ENCODE data around the gene PDLIM1.
"Not testable (repeated sequence)": the region's sequence is repeated elsewhere in the genome, so short reads cannot be mapped to it uniquely, and the experiment has no call there.

The PDLIM1 gene

DNA sequence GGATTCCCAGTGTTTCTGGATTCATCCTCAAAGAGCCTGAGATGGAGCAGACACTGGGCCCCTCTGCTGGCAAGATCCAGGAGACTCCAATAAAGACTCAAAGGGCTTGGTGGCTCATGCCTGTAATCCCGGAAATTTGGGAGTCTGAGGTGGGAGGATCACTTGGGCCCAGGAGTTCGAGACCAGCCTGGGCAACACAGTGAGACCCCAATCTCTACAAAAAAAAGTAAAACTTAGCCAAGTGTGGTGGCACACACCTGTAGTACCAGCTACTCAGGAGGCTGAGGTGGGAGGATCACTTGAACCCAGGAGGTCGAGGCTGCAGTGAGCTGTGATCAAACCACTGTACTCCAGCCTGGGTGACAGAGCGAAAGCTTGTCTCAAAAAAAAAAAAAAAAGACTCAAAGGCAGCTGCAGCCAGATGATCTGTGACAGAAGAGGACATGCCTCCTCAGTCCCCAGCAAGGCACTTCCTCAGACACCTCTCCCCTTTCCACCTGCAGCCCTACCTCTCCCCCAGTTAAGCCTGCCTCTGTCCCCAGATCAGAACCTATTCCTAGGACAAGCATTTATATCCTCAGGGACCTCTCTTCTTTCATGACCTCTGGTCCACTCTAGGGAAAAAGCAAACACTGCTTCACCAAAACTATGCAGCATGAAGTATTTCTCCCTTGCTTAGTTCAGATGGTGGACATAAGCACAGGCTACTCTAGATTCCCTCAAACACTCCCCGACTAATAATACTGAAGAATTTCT, 27.9 kb downstream of the PDLIM1 start:
- no peak for DNase-seq

- DNase-seq: no peak
These were observed 28.9 kb downstream of the PDLIM1 start for GRCh38 chr10:95261926-95262325.

- no peak for DNase-seq
These were observed 29.8 kb downstream of the PDLIM1 start for GRCh38 chr10:95260909-95261552.

DNA sequence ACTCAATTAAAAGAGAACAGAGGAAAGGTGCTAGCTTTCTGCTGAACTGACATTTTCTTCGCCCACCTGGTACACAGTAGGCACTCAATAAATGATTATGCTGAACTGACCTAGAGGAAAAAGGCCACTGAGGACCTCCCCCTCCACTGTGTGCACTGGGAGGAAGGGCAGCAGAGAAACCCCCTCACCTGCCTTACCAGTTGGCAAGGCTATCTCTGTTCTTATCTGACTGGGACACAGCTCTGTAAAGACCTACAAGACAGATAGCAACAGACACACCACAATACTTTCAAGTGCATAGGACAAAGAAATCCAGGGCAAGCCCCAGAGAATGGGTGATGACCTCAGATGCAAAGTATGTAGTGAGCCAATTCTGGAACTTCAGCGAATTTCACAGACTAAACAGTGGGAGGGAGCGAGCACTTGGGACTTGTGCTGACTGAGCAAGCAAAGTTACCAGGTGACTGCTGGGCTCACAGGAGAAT, 30.4 kb downstream of the PDLIM1 start:
- no peak for DNase-seq

GRCh38 chr10:95257849-95258248, 33.0 kb downstream of the PDLIM1 start:
- no peak for DNase-seq

DNA sequence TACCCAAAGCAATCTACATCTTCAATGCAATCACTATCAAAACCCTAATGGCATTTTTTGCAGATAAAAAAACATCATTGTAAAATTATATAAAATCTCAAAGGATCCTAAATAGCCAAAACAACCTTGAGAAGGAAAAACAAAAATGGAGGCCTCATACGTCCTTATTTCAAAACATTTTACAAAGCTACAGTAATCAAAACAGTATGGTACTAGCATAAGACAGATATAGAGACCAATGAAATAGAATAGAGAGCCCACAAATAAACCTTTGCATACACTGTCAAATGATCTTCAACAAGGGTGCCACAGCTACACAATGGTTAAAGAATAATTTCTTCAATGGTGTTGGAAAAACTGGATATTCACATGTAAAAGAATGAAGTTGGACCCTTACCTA, 34.5 kb downstream of the PDLIM1 start:
- DNase-seq: no peak

DNA sequence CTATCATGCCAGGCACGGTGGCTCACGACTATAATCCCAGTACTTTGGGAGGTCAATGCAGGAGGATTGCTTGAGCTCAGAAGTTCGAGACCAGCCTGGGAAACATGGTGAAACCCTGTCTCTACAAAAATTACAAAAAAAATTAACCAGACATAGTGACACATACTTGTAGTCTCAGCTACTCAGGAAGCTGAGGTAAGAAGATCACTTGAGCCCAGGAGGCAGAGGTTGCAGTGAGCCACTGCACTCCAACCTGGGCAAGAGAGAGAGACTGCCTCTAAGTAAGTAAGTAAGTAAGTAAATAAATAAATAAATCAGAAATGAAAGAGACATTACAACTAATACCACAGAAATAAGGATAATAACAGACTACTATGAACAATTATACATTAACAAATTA, 36.2 kb downstream of the PDLIM1 start:
- no peak for DNase-seq

- no peak for DNase-seq
These were observed 37.1 kb downstream of the PDLIM1 start for GRCh38 chr10:95253686-95254085.

GRCh38 chr10:95253007-95253406, 37.8 kb downstream of the PDLIM1 start:
- DNase-seq: no peak

DNA sequence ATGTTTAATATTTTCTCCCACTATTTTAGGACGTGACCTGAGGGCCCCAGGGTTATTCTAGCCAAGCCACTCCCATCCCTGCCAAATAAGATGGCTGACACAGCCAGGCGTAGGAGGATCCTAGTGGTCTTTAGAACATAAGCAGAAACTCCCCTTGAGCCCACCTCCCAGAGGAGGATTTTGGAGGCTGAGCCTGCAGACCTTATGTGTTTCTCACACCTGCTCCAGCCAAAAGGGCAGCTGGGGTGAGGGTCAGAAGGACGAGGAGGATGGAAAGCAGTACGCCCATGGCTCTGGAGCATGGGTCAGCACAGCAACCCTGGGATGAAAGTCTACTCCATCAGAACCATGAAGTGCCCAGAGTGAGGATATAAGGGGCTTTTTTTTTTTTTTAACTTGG, 39.9 kb downstream of the PDLIM1 start:
- no peak for DNase-seq

DNA sequence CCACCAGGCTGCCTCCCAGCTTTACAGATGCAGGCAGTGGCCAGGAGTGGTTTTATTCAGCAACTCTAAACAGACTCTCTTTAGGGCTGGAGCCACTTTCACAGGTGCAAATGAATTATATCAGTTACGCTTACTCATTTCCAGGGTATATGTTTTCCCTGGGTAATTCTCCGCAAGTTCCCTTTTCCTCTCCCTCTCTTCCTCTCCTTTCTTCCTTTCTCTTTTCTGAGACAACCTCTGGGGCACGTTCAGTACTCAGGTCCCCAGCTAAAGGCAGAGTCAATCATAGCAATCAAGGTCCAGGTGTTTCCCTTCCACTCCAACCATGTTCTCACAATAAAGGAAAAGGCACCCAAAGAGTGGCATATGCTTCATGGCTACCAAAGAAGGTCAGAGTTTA, 41.3 kb downstream of the PDLIM1 start:
- DNase-seq: no peak

- no peak for DNase-seq
These were observed 41.8 kb downstream of the PDLIM1 start for GRCh38 chr10:95248989-95249388.

- no peak for DNase-seq
These were observed 42.8 kb downstream of the PDLIM1 start for GRCh38 chr10:95247881-95248583.

GRCh38 chr10:95247200-95247880, 43.5 kb downstream of the PDLIM1 start:
- no peak for DNase-seq

GRCh38 chr10:95246582-95247051, 44.2 kb downstream of the PDLIM1 start:
- DNase-seq: peak; percentile 86

DNA sequence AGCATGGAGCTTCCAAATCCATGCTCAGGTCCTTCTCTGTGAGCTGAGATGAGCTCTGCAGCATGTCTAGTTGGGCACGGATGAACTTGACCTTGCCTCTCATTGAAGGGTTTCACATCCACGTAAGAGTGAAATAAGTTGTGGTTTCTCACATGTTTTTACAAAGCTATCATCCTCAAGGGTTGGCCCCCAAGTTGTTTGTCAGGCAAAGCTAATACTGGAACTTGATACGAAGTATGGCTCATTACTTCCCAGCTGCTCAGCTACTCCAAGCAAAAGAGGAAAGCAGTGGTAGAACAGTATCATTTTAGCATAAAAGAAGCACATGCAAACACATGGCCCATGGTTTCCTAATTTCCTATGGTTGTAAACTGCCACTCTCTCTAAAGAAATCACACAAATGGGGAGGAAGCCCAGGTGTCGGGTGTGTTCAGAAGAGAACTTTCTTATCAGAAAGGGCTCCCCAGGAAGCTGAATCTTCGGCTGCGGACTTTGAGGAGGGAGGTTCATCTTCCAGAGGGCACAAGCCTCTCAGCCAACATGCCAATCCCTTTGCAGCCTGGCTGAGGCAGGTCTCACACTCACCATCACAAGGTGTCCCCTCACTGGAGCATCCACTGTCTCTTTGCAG, 45.3 kb downstream of the PDLIM1 start:
- no peak for DNase-seq

- no peak for DNase-seq
These were observed 46.7 kb downstream of the PDLIM1 start for GRCh38 chr10:95244152-95244551.

- DNase-seq: no peak
These were observed 47.5 kb downstream of the PDLIM1 start for GRCh38 chr10:95243318-95243617.

GRCh38 chr10:95242581-95243317, 48.1 kb downstream of the PDLIM1 start:
- no peak for DNase-seq

GRCh38 chr10:95241533-95241932, 49.3 kb downstream of the PDLIM1 start:
- DNase-seq: no peak

- DNase-seq: no peak
These were observed 50.0 kb downstream of the PDLIM1 start for GRCh38 chr10:95240811-95241210.

DNA sequence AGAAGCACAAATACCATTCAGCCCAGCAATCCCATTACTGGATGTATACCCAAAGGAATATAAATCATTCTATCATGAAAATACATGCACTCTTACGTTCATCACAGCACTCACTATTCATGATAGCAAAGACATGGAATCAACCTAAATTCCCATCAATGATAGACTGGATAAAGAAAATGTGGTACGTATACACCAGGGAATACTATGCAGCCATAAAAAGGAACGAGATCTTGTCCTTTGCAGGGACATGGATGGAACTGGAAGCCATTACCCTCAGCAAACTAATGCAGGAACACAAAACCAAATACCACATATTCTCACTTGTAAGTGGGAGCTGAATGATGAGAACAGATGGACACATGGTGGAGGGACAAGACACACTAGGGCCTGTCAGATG, 50.7 kb downstream of the PDLIM1 start:
- not testable (repeated sequence) for DNase-seq
